HG02970 (cell line): ENCODE measurements around the gene ATOH1.

Source experiments
- ATAC-seq: cut with Tn5 transposase; IDR thresholded peaks from one replicate; pipeline ENCODE4 v1.9.1; 2021; ENCODE audit warnings: mild to moderate bottlenecking, moderate library complexity, moderate number of reproducible peaks; ENCODE audit not compliant: unreplicated experiment, low FRiP score

Gene ATOH1

DNA sequence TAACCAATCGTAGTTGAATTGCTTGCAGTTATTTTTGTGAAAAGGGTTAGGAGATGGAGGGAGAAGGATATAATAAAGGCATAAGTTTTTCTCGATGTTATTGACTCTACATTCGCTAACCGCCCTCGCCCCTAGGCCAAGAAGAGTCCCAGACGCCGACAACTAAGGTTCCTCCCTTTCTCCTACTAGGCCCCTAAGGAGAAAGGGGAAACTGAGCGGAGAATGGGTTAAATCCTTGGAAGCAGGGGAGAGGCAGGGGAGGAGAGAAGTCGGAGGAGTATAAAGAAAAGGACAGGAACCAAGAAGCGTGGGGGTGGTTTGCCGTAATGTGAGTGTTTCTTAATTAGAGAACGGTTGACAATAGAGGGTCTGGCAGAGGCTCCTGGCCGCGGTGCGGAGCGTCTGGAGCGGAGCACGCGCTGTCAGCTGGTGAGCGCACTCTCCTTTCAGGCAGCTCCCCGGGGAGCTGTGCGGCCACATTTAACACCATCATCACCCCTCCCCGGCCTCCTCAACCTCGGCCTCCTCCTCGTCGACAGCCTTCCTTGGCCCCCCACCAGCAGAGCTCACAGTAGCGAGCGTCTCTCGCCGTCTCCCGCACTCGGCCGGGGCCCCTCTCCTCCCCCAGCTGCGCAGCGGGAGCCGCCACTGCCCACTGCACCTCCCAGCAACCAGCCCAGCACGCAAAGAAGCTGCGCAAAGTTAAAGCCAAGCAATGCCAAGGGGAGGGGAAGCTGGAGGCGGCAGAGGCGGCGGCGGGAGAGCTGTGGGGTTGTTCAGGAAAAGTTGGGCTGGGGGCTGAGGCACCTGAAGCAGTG, 5.9 kb downstream of the ATOH1 start:
- no peak for ATAC-seq

DNA sequence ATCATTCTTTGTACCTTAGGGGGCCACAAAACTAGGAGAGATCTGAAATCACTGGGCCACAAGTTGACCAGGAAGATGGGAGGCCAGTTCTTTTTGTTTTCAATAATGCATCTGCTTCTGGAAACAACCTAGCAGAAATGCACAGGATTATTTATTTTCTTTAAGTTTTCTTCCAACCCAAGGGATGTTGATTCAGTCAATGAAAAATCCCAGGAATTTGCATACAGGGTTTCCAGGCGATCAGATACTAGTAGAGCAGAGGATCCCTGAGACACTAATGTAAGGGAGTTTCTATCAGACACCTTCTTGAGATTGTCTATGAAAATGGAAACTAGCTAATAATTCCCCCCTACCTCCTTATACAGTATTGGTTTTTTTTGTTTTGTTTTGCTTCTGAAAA, 7.4 kb downstream of the ATOH1 start:
- no peak for ATAC-seq

DNA sequence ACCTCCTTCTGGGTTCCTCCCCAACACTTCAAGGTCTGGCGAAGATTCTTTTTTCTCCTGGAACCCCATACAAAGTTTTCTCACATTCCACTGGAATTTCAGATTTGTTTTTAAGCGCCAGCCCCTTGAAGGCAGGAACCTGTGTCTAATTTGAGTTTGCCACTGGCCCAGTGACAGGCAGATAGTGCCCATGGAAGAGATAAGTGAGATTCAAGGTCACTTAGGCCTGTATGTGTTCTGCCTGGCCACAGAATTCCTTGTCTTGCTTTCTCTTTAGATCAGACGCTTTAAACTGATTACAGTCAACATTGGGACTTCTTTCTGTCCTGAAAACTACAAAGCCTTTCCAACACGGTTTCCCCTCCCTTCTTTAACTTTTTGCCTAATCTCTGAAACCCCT, 11.2 kb downstream of the ATOH1 start:
- no peak for ATAC-seq

DNA sequence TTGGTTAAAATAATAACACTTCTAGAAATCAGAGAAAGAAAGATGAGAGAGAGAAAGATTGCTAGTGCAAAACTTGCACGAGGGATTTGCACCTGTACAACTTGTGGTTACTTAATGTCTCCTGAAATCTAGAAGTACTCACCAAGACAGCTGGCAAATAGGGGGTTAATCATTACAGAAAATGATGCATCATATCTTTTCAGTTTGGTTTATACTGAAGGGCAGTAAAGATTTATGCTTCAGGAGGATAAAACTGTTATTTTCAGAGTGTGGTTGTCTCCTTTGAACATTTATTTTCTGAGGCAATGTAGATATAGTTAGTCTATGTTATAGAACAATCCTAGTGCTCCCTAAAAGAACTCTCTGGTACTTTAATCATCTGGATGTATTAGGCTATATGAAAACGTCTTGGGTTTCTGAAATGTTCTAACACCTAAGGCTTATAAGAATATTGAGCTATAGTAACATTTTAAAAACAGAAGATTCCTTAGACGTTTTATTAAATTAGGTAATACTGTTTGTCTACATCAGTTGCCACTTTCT, 13.3 kb downstream of the ATOH1 start:
- no peak for ATAC-seq

DNA sequence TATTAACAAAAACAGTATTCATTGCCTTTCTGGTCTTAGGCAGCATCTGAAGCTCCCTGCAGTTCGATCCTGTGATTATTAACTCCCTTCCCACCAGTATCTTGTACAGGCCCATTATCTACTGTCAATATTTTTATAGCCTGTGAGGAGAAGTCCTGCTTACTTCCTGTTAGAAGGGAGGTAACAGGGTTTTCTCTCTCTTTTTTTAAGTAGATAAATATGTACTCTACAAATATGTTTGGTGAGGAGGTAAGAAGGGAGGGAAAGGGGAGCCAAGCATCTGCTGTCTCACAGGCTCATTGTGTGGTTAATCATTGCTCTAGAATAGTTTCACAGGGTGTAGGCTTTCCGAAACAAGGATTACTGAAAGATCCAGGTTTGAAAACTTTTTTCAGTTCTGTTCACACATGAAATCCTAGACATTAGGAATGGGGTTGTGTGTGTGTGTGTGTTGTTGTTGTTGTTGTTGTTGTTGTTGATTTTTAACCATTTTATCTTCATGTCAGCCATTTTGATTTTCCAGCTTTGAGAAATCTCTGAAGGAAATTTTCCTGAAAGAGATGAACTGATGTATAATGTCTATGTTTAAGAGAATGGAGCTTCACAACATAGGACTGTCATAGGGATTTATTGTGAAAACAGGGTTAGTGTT, 14.2 kb downstream of the ATOH1 start:
- peak; percentile 56 for ATAC-seq

DNA sequence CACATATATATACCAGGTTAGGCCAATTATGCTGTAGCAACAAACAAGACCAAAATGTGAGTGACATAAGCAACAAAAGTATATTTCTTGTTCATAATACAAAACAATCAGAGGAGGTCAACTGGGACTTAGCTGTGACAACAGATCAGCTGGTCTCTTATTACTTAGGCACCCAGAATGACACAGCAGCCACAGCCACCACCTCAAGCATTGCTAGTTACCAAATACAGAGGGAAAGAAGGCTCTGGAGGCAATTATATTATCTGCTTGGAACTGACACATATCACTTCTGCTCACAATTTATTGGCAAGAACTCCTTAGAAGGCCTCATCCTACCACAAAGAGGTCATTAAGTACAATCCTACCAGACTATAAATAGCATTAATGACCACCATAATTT, 15.2 kb downstream of the ATOH1 start:
- ATAC-seq = no peak

DNA sequence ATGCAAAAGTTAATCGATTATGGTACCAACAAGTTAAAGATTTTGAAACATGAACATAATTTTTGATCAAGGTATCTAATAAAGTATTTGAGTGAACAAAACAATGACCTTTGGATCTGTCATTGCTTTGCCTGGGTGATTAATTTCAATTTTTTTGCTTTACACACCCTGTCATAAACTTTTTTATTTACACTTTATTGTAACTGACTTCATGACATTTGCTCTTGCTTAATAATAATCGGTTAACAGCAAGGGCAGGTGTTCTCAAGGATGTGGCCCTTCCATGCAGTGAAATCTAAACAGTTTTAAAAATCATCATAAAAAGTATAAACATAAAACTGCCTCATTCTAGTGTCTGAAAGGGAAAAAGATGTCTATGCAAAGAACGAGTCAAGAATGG, 24.1 kb downstream of the ATOH1 start:
- ATAC-seq = no peak

DNA sequence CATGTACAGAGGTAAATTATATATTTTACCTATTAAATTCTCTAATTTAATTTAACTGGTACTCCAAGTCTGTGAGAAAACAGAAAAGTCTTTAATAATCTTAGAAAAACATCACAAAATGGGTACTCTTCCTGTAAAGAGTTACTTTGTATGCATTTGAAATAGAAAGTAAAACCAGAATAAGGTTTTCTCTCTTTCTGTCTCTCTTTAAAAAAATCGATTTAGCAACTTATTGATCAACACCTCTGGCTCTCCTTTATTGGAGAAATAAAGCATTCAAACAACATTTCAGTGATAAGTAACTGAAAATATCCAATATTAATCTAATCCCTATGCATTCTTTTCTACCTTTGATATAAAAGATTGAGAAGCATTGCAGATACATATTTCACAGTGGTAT, 27.4 kb downstream of the ATOH1 start:
- ATAC-seq = no peak

DNA sequence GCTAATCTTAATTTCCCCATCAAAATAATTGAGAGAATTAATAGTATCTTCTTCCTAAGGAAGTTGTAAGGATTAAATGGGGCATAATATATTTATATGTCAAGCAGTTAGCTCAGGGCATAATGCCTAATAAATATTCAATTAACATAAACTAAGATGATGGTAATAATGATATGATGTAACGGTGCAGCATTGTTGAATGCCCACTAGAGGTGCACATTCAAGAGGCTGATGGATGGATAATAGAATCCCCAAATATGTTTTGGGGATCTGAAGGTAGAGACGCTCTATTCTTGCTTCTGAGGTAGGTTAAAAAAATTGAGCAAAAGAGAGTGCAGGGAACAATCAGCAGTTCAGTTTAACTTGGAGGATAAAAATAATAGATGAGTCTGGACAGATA, 37.1 kb downstream of the ATOH1 start:
- no peak for ATAC-seq

DNA sequence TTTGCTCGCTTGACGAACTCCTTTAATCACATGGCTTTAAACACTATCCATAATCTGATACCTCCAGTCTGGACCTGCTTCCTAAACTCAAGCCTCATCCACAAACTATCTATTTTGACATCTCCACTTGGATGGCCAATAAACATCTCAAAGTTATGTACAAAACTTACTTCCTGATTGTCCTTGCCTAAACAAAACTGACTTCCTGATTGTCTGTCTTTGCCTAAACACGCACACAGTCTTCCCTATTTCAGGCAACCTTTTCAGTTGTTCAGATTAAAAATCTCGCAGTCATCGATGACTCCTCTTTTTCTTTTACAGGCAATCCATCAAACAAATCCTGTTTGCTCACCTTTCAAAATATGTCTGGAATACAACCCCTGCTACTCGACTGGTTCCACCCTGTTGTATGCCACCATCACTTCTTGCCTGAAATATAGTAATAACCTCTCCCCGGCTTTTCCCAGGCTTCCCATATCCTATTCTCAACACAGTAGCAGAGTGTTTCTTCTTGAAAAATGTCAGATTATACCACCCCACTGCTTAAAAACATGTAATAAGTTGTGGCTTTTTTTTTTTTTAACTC, 39.0 kb downstream of the ATOH1 start:
- no peak for ATAC-seq

DNA sequence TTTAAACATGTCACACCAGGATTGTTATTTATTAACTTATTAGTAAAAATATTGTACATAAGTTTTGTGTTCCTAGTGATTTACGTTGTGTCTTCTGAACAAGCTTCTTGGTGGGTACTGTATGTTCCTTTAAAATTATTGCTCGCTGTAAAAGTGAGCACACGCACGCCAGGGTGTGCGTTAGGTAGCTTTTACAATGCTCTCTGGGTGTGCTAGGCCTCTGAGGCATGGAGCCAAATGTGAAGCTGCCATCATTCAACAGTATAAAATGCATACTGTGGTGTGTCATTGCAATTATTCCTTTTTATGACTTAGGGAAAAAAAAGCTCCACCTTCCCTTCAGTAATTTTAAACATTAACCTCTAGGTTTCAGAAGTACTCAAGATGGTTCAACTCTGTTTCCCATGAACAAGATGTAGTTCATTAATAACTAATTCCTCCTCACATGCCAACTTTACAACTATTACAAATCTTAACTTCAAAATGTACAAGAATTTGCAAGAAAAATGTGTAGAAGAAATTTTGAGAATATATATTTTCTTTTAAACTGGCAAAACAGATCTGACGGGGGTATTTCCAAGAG, 42.4 kb downstream of the ATOH1 start:
- no peak for ATAC-seq

DNA sequence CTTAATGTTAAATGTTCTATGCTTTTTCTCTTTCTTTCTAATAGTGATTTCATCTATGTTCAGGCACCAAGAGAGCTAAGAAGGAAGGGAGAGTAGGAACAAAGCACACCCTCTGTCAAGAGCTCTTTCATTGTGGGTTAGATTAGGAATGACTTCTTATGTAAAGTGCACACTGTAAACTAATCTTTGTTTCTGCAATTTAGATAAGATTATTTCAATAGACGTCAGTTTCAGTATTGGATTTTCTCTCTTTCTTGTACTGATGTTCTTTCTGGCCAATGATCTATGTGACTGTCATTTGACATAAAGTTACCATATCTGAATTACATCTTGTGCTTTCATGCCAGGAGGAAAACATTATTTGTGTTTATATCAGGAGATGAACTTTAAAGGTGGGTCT, 48.2 kb downstream of the ATOH1 start:
- ATAC-seq = no peak

DNA sequence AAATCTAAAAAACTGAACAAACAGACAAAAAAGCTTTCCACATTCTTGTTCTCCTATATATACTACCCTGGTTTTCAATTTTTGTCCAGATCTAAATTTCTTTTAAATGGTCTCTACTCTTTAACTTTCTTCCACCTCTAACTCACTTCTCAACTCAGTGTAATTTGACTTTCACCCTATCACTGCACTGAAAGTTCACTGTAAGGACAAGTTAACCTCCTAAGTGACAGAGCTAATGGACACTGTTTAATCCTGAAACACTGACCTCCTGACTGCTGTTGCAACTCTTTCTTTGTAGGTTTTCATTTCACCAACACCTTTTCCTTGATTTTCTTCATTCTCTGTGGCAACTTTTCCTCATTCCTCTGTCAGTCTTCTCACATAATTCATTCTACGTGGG, 50.0 kb downstream of the ATOH1 start:
- no peak for ATAC-seq

DNA sequence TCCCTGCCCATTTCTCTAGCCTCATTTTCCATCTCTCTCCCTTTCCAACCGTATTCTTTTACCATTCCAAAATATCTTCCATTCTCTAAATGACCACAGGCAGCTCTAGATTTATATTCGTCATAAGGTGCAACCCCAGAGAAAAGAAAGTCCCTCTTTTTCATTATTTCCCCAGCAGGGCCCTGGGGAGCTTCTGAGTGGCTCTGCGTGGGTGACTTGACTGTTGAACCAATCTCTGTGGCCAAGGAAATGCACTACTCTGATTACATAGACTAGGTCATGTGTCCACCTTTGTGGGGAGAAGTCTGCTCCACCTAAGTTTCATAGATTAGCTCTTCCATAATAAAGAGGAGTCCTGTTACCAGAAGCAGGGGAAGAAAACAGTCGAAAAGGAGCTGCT, 51.4 kb downstream of the ATOH1 start:
- no peak for ATAC-seq
